Stomach (tissue), 4 donors: Measurements from ENCODE around the gene FOXL1.

Experiments
- EP300 ChIP-seq: sonication (generic); formaldehyde crosslinking; IDR thresholded peaks from one replicate; pipeline ENCODE4 v1.6.1; 2017; ENCODE audit warnings: antibody characterized with exemption
- POLR2A ChIP-seq, 4 donors: fragments of 450-650 bp; IDR thresholded peaks; one replicate each; pipeline ENCODE4 v1.6.1; 2016; ENCODE audit warnings: antibody characterized with exemption in 4 of 4, control low read depth in 2 of 4, mild to moderate bottlenecking in 1 of 4, moderate library complexity in 1 of 4
- POLR2AphosphoS5 ChIP-seq, 3 donors: sonication (generic); formaldehyde crosslinking; IDR thresholded peaks; one replicate each; pipeline ENCODE4 v1.6.1; 2016; ENCODE audit warnings: antibody characterized with exemption in 3 of 3
- TF ChIP-seq, protein P1 (sequence below), 7 experiments: fragments of 450-650 bp in 4 of 7; fragments of 200-600 bp in 3 of 7; sonication (generic) in 3 of 7; IDR thresholded peaks; one replicate each; pipeline ENCODE4 v1.5.1; 2016 to 2019; ENCODE audit warnings: antibody characterized with exemption in 7 of 7, control low read depth in 2 of 7, mild to moderate bottlenecking in 1 of 7

DNA sequence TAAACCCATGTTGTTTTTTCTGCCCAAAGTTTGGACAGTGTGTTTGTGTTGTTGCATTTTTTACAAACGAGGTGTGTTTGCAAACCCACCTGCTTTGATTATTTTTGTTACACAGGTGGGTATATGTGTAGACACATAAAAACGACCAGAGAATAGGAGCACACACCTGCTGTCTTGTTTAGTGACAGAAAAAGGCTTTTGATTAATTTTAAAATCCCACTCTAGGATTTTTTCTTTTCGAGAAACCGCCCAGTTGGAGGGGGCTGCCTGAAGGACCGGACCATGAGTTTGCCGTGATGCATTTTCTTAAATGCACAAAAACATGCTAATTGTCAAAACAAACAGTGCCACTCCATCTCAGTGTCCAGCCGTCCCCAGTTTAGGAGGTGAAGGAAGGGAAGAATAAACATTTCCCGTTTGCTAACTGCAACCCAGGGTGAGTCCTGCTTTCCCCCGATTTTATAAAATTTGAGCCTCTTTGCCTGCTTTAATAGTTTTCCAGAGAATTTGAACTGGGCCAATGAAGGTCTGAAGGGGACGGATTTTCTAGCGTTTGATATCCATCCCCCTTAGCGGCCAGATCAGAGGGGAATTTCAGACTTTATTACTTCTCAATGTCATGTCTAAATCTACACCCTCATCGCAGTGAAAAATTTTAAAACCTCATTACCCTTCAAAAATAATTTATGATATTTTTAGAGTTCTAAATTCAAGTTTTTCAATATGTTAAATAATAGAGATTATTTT is 8.5 kb upstream of the FOXL1 start:
- TF ChIP-seq, protein P1, sequence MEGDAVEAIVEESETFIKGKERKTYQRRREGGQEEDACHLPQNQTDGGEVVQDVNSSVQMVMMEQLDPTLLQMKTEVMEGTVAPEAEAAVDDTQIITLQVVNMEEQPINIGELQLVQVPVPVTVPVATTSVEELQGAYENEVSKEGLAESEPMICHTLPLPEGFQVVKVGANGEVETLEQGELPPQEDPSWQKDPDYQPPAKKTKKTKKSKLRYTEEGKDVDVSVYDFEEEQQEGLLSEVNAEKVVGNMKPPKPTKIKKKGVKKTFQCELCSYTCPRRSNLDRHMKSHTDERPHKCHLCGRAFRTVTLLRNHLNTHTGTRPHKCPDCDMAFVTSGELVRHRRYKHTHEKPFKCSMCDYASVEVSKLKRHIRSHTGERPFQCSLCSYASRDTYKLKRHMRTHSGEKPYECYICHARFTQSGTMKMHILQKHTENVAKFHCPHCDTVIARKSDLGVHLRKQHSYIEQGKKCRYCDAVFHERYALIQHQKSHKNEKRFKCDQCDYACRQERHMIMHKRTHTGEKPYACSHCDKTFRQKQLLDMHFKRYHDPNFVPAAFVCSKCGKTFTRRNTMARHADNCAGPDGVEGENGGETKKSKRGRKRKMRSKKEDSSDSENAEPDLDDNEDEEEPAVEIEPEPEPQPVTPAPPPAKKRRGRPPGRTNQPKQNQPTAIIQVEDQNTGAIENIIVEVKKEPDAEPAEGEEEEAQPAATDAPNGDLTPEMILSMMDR (IDR thresholded peaks at IDR 0.05) = no peak
- no peak for TF ChIP-seq POLR2A (IDR thresholded peaks at IDR 0.05)
- no peak for TF ChIP-seq POLR2AphosphoS5 (IDR thresholded peaks at IDR 0.05)
- no peak for TF ChIP-seq EP300
